OCI-M2 (cell line): ENCODE results near the gene PKP3.
"Not testable (repeated sequence)": the region's sequence is repeated elsewhere in the genome, so short reads cannot be mapped to it uniquely, and the experiment has no call there.

ENCODE experiments used
- DNase-seq: peaks from one replicate; lab custom pipeline; 2025; ENCODE audit not compliant: unreplicated experiment; lab: John Stamatoyannopoulos, UW

The PKP3 gene

GRCh38 chr11:377883-378500, 16.0 kb upstream of the PKP3 start:
- DNase-seq = no peak

- no peak for DNase-seq
These were observed 14.6 kb upstream of the PKP3 start for GRCh38 chr11:379205-380094.

GRCh38 chr11:380095-380480, 13.9 kb upstream of the PKP3 start:
- no peak for DNase-seq

- no peak for DNase-seq
These were observed 13.5 kb upstream of the PKP3 start for GRCh38 chr11:380491-380890.

- DNase-seq = no peak
These were observed 13.0 kb upstream of the PKP3 start for GRCh38 chr11:380996-381395.

- no peak for DNase-seq
These were observed 12.4 kb upstream of the PKP3 start for GRCh38 chr11:381501-382072.

- no peak for DNase-seq
These were observed 11.9 kb upstream of the PKP3 start for GRCh38 chr11:382081-382629.

- no peak for DNase-seq
These were observed 10.6 kb upstream of the PKP3 start for GRCh38 chr11:383431-383830.

- no peak for DNase-seq
These were observed 9.5 kb upstream of the PKP3 start for GRCh38 chr11:384511-384910.

GRCh38 chr11:385594-386351, 8.2 kb upstream of the PKP3 start:
- no peak for DNase-seq

GRCh38 chr11:386483-386882, 7.5 kb upstream of the PKP3 start:
- no peak for DNase-seq

GRCh38 chr11:387193-387793, 6.7 kb upstream of the PKP3 start:
- DNase-seq = no peak

- not testable (repeated sequence) for DNase-seq
These were observed 4.6 kb upstream of the PKP3 start for GRCh38 chr11:389369-389768.

- no peak for DNase-seq
These were observed 3.8 kb upstream of the PKP3 start for GRCh38 chr11:390175-390574.

GRCh38 chr11:391117-392017, 2.6 kb upstream of the PKP3 start:
- DNase-seq = no peak

GRCh38 chr11:392102-392777, 1.8 kb upstream of the PKP3 start:
- DNase-seq = no peak

- no peak for DNase-seq
These were observed 583 bp upstream of the PKP3 start for GRCh38 chr11:393219-394033.

- DNase-seq = no peak
These were observed 1.0 kb downstream of the PKP3 start for GRCh38 chr11:394858-395655.
